ENCODE measurements around the gene ERC2.

Gene ERC2

DNA sequence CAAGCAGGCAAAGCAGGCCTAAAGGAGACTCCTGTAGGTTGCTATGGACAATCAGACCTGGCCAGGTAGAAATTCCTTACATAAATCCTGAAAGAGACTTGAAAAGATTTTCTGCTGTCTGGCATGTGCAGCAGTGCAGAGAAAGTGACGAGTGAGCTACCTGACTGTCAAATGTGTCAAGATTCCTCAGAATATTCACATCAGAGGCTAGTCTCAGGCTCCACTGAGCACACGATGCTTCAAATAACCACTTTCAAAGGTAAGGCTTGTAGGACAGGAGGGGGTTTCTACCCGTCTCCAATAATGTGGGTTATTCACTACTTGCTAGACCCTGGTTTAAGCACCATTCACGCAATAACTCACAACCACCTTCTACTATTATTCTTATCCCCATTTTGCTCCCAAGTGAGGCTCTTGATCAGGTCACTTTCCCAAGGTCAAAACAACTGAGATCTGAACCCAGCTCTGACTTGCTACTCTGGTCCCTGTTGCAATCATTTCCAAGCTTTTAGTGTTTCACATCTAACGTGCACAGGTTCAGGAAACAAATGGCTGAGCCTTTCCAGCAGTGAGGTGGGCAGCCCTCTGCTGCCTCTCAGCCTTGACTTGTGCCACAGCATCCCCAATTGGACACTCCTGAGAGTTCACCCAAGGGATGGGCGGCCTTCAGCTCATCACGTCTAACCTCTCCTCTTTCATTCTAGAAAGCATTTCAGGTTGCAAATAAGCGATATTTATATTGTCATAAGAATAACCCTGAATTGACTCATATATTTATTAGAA is 651.3 kb downstream of the ERC2 start:
- Mint-ChIP-seq H3K4me1 (ENCODE audit: low read depth) (no peaks in the 10 kb centered on the region), H3K27me3 (no peaks in the 10 kb centered on the region), H3K27ac (no peak overlapping the region), H3K4me3 (no peak overlapping the region), H3K9me3 (no peaks in the 10 kb centered on the region), H3K36me3 (ENCODE audit: low read depth) (no peaks in the 10 kb centered on the region)
- no peak for DNase-seq

DNA sequence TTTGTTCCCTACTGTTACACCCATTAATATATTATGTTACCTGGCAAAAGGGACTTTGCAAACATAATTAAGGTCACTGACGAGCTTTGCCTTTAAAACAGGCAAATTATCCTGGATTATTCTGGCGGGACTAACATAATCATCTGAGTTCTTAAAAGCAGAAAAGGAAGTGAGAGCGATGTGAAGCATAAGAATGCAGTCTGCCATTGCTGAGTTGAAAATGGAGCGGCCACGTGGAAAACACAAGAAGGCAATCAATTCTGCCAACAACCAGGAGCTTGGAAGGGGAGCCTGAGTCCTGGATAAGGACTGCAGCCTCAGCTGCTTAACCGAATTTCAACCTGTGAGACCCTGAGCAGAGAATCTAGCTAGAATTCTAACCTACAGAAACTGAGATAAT is 653.0 kb downstream of the ERC2 start:
- no peak for DNase-seq
- H3K27me3 Mint-ChIP-seq, result no peaks in the 10 kb centered on the region

DNA sequence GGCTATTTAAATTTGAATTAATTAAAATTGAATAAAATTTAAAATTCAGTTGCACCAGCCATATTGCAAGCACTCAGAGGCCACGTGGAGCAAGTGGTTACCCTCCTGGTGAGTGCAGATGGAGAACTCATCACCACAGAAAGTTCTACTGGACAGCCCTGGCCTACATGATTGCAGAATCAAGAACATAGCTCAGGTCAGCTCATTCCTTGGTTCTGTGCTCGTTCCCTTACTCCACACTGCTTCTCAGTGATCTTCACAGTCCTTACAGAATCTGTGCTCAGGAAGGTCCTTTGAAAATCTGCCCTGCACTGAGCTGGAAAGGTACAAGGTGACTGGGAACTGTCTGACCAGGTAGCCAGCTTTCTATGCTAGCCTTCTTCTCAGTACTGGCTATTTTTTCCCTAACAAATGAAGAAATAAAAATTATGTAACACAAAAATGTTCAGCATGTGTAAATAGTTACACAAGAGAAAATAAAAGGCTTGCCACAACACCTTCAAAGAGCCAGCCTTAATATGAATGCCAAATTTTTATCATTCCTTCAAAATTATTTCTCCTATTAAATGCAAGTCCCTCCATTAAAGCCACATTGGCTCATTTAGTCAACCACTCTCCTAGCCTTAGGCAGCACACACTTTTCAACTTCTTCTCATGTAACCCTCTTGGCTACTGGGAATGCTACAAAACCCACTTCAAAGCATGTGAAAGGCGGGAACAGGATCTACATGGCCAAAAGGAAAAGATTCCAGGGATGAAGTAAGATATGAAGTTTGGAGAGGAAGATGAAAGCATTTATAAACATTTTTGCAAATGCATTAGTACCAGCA is 654.8 kb downstream of the ERC2 start:
- DNase-seq, result no peak
- no peak overlapping the region for H3K27ac Mint-ChIP-seq

More for the DNA sequence above, 653.0 kb downstream of the ERC2 start:
- H3K4me3 Mint-ChIP-seq, result no peak overlapping the region
- H3K9me3 Mint-ChIP-seq, result no peaks in the 10 kb centered on the region
- H3K36me3 Mint-ChIP-seq (ENCODE audit: low read depth), result no peaks in the 10 kb centered on the region
- no peak overlapping the region for H3K27ac Mint-ChIP-seq
- no peaks in the 10 kb centered on the region for H3K4me1 Mint-ChIP-seq (ENCODE audit: low read depth)

DNA sequence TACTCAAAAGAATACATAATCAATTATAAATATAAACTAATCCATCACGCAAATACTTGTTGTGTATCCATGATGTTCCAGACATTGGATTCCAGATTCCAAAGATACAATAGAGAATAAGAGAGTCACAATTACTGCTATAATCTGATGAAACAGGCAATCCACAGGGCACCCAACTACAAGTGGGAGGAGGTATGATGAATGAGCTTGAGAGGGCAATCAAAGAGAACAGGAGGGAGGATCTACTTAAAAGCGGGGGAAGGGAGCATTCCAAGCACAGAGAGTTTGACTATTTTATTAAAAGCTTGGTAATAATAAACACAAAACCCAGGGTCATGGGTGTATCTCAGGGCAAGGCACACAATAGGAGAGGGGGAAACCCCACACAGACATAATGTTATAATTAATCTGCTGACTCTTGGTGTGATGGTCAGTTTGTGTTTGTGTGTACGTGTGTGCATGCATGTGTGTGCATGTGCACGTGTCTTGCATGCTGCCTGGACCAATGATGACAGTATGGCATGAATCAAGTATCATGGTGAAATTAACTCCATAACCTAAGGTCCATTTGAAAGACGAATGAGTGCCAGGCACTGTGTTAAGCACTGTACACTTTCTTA is 655.8 kb downstream of the ERC2 start:
- no peak for DNase-seq
- H3K9me3 Mint-ChIP-seq, result no peaks in the 10 kb centered on the region
- H3K4me3 Mint-ChIP-seq, result no peak overlapping the region
- H3K36me3 Mint-ChIP-seq (ENCODE audit: low read depth), result no peaks in the 10 kb centered on the region
- H3K27me3 Mint-ChIP-seq, result no peaks in the 10 kb centered on the region
- H3K27ac Mint-ChIP-seq, result no peak overlapping the region
- no peaks in the 10 kb centered on the region for H3K4me1 Mint-ChIP-seq (ENCODE audit: low read depth)

More for the DNA sequence above, 654.8 kb downstream of the ERC2 start:
- Mint-ChIP-seq H3K36me3 (ENCODE audit: low read depth) (no peaks in the 10 kb centered on the region), H3K4me3 (no peak overlapping the region), H3K4me1 (ENCODE audit: low read depth) (no peaks in the 10 kb centered on the region), H3K9me3 (no peaks in the 10 kb centered on the region), H3K27me3 (no peaks in the 10 kb centered on the region)

DNA sequence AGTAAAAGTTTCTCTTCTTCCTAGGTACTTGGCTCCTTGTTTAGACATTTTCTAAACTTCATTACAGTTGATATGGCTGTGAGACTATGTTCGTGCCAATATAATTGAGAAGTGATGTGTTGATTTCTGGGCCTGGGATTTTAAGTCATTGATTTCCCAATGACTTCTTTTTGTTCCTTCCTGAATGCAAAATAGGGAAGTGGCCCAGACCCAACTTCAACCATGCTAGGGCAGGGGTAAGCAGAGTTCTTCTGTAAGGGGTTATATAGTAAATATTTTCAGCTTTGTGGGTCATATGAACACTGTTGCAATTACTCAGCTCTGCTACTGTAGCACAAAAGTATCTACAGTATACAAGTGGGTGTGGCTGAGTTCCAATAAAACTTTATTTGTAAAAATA is 661.1 kb downstream of the ERC2 start:
- H3K36me3 Mint-ChIP-seq (ENCODE audit: low read depth), result no peaks in the 10 kb centered on the region
- H3K4me3 Mint-ChIP-seq, result no peak overlapping the region
- no peaks in the 10 kb centered on the region for H3K4me1 Mint-ChIP-seq (ENCODE audit: low read depth)
- H3K27me3 Mint-ChIP-seq, result no peaks in the 10 kb centered on the region
- no peaks in the 10 kb centered on the region for H3K9me3 Mint-ChIP-seq
- H3K27ac Mint-ChIP-seq, result no peak overlapping the region
- DNase-seq, result no peak

DNA sequence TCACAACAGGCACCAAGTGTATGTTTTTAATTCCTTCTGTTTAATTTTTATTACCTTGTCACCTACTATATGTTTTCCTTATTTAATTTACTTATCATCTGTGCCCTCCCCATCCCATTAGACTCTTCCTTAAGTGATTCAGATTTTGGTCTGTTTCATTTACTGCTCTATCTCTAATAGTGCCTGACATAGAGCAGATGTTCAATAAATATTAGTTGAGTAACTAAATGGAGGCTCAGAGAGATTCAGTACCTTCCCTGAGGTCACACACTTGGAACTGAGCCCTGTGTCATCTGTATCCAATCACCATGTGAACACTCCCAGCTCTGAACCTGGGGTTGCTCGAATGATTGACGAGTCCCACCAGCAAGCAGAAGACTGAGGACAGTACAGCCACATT is 663.1 kb downstream of the ERC2 start:
- Mint-ChIP-seq H3K27me3 (no peaks in the 10 kb centered on the region), H3K4me1 (ENCODE audit: low read depth) (no peaks in the 10 kb centered on the region), H3K36me3 (ENCODE audit: low read depth) (no peaks in the 10 kb centered on the region), H3K27ac (no peak overlapping the region), H3K4me3 (no peak overlapping the region), H3K9me3 (no peaks in the 10 kb centered on the region)
- DNase-seq, result no peak

DNA sequence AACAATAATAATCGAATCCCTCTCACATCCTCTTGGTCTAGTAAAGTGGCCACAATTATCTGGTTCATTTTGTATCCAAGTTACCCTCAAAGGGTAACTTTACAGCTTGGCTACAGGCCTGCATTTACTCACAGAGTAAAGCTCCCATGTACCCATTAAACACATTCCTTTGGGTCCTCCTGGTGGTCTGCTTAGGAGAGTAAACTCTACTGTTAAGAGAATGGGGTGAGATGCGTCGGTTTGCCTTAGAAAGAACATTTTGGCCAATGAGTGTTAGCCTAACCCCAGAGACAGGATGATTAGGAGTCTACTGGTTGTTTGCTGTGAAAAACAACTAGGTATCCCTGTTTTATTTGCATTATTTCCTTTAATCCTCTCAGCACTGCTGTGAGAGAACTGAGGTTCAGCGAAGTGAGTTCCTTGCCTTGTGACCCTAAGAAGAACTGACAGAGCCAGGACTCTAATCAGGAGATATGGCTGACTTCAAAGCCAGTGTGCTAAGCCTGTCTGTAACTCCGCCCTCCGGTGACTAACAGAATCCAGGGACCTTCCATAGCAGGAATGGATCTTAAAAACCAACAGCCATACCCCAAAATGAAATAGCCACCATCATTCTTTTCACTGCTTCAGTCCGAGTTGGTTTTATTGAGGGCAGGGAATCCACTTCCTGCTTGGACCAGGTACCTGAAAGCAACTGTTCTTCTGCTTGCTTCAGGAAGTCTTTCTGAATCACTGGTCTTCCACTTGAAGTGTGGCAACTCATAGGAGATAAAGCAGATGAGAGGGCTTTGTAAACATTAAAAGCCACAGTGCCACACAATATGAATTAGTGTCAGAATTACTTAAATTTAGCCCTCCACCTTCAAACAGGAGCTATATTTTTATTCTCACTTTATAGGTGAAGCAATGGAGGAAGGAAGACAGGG is 663.8 kb downstream of the ERC2 start:
- no peaks in the 10 kb centered on the region for H3K4me1 Mint-ChIP-seq (ENCODE audit: low read depth)
- no peak overlapping the region for H3K4me3 Mint-ChIP-seq
- DNase-seq, result no peak
- no peaks in the 10 kb centered on the region for H3K36me3 Mint-ChIP-seq (ENCODE audit: low read depth)
- H3K9me3 Mint-ChIP-seq, result no peaks in the 10 kb centered on the region
- no peak overlapping the region for H3K27ac Mint-ChIP-seq
- no peaks in the 10 kb centered on the region for H3K27me3 Mint-ChIP-seq

DNA sequence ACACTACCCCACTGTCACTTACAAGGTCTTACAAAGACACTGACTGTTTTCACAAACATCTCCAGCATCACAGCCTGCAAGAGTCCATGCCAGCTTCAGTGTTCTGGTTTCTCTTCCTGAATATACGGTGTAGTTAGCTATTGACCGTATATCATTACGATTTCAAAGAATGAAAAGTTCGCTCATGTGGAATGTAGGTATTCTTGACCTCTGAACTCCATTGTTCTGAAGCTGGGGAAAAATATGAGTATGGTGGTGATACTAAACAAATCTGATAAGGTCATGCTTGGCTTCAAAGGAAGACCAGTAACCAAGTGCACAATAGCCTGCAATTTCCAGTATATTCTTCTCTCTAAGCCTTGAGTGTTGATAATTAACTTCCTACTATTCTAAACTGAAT is 665.5 kb downstream of the ERC2 start:
- no peaks in the 10 kb centered on the region for H3K27me3 Mint-ChIP-seq
- H3K27ac Mint-ChIP-seq, result no peak overlapping the region
- H3K4me3 Mint-ChIP-seq, result no peak overlapping the region
- no peaks in the 10 kb centered on the region for H3K9me3 Mint-ChIP-seq
- no peak for DNase-seq
- H3K4me1 Mint-ChIP-seq (ENCODE audit: low read depth), result no peaks in the 10 kb centered on the region
- no peaks in the 10 kb centered on the region for H3K36me3 Mint-ChIP-seq (ENCODE audit: low read depth)

DNA sequence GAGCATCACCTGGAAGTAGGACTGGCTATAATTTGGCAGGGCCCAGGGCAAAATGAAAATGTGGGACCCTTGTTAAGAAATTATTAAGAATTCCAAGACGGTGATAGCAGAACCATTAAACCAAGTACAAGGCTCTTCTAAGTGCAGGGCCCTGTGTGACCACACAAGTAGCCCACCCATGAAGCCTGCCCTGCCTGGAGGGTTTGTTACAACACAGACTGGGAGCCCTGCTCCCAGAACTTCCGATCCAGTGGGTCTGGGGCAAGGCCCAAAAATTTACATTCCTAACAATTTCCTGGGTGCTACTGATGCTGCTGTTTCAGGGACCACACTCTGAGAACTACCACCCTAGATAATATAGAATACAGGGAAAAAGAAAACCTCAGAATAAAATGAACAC is 666.6 kb downstream of the ERC2 start:
- Mint-ChIP-seq H3K4me3 (no peak overlapping the region), H3K27ac (no peak overlapping the region), H3K36me3 (ENCODE audit: low read depth) (no peaks in the 10 kb centered on the region), H3K9me3 (no peaks in the 10 kb centered on the region), H3K27me3 (no peaks in the 10 kb centered on the region), H3K4me1 (ENCODE audit: low read depth) (no peaks in the 10 kb centered on the region)
- DNase-seq, result no peak

DNA sequence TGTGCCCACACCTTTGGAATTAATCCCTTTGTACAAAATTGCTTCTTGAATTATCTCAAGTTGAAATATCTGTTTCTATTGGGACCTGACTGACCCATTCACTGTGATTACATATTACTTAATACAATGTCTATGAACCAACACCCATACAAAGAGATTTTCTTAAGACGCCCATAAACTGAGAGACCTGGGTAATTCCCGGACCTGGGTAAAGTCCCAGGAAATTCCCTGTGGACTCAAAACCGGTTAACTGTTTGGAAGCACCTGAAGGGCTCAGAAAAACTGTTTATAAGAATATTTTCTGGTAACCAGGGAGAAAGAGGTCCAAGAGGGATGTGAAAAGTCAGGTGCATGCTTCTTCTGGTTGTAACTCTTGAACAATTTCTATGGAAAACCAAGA is 667.2 kb downstream of the ERC2 start:
- Mint-ChIP-seq H3K27ac (no peak overlapping the region), H3K4me3 (no peak overlapping the region), H3K4me1 (ENCODE audit: low read depth) (no peaks in the 10 kb centered on the region), H3K36me3 (ENCODE audit: low read depth) (no peaks in the 10 kb centered on the region), H3K9me3 (no peaks in the 10 kb centered on the region), H3K27me3 (no peaks in the 10 kb centered on the region)
- DNase-seq, result no peak

DNA sequence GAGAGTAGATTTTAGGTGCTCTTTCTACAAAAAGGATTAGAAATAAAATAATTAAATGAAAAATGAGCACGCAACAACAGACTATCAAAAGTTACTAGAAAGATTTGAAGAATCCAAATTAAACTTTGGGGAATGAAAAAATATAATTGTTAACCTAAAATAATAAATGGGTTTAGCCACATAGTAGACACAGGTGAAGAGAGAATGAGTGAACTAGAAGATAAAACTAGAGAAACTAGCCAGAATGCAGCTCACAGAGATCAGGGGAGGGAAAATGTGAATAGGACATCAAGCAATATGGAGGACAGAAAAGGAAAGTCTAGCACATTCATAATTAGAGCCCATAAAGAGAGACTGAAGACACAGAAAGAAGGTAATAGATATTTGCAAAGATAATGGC is 670.5 kb downstream of the ERC2 start:
- H3K4me3 Mint-ChIP-seq, result no peak overlapping the region
- H3K27ac Mint-ChIP-seq, result no peak overlapping the region
- DNase-seq, result no peak
- H3K9me3 Mint-ChIP-seq, result no peaks in the 10 kb centered on the region
- H3K4me1 Mint-ChIP-seq (ENCODE audit: low read depth), result no peaks in the 10 kb centered on the region
- no peaks in the 10 kb centered on the region for H3K27me3 Mint-ChIP-seq
- H3K36me3 Mint-ChIP-seq (ENCODE audit: low read depth), result no peaks in the 10 kb centered on the region

DNA sequence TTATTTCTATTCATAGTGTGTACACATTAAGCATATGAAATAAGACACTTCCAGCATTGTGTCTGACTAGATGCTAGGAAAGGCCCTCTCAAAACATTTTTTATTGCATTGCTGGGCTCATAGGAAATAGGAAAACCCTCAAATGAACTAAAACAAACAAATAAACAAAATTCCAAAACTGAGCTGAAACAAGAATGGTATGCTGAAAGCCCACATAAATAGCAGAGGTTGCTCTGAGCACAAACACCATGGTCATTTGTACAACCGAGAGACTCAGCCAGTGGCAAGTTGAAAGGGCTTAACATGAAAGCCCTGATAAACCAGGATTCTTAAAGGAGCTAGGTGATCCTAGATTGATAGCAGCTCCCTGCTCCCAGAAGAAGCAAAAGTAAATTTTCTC is 671.2 kb downstream of the ERC2 start:
- Mint-ChIP-seq H3K9me3 (no peaks in the 10 kb centered on the region), H3K27me3 (no peaks in the 10 kb centered on the region), H3K36me3 (ENCODE audit: low read depth) (no peaks in the 10 kb centered on the region), H3K4me1 (ENCODE audit: low read depth) (no peaks in the 10 kb centered on the region), H3K4me3 (no peak overlapping the region), H3K27ac (no peak overlapping the region)
- no peak for DNase-seq

DNA sequence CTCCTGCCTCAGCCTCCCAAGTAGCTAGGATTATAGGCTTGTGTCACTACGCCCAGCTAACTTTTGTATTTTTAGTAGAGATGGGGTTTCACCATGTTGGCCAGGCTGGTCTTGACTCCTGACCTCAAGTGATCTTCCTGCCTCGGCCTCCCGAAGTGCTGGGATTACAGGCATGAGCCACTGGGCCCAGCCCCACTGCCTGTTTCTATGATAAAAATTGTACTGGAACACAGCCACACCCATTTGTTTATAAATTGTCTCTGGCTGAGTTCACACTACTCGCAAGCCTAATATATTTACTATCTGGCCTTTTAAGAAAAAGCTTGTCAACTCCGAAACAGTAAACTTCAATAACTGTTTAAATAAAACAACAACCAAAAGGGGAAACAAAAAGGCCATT is 671.7 kb downstream of the ERC2 start:
- H3K27ac Mint-ChIP-seq, result no peak overlapping the region
- H3K27me3 Mint-ChIP-seq, result no peaks in the 10 kb centered on the region
- no peak overlapping the region for H3K4me3 Mint-ChIP-seq
- no peak for DNase-seq
- no peaks in the 10 kb centered on the region for H3K9me3 Mint-ChIP-seq
- H3K36me3 Mint-ChIP-seq (ENCODE audit: low read depth), result no peaks in the 10 kb centered on the region
- no peaks in the 10 kb centered on the region for H3K4me1 Mint-ChIP-seq (ENCODE audit: low read depth)

DNA sequence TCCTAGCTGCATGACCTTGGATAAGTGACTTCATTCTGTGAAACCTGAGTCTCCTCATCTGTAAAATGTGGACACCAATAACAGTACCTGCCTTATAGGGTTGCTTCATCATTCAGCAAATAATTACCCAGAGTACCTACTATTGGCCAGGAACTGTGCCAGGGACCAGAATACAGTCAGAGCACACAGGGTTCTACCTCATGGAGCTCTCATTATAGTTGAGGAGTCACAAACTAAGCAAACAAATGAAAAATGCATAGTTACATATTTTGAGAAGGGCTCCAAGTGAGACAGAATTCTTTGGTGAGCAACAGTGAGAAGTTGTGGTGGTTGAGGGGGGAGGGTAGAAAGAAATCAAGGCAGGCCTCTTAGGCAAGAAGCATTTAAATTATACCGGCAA is 672.5 kb downstream of the ERC2 start:
- no peak for DNase-seq
- H3K36me3 Mint-ChIP-seq (ENCODE audit: low read depth), result no peaks in the 10 kb centered on the region
- no peaks in the 10 kb centered on the region for H3K9me3 Mint-ChIP-seq
- H3K27ac Mint-ChIP-seq, result no peak overlapping the region
- no peaks in the 10 kb centered on the region for H3K4me1 Mint-ChIP-seq (ENCODE audit: low read depth)
- no peak overlapping the region for H3K4me3 Mint-ChIP-seq
- H3K27me3 Mint-ChIP-seq, result no peaks in the 10 kb centered on the region

All from activated T-cell treated with anti-CD3 and anti-CD28 coated beads, Interleukin-2, amount 50 U/mL, for 24 hours (primary cell).